ENCODE measurements around the gene EP300.

DNA sequence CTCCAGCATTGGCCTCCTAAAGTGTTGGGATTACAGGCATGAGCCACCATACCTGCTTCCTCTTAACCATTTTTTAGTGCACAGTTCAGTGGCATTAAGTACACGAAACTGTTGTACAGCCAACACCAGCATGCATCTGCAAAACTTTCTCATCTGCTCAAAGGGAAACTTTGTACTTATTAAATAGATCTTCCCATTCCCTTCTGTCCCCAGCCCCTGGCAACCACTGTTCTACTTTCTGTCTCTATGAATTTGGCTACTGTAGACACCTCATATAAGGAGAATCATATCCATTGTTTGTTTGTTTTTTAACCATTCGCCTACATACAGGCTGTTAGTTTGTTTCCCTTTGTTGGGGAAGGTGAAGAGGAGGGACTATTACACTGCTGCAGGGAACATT lies 6.5 kb upstream of the EP300 start:
- TF ChIP-seq ZNF24 (tag by site-specific recombination; IDR thresholded peaks at IDR 0.05) (no peak), KLF16 (tag by site-specific recombination; IDR thresholded peaks at IDR 0.05) (no peak), ZNF837 (tag by site-specific recombination; IDR thresholded peaks at IDR 0.05) (no peak), ZNF114 (tag by site-specific recombination; IDR thresholded peaks at IDR 0.05) (no peak), SP2 (tag by site-specific recombination; IDR thresholded peaks at IDR 0.05) (no peak)
- TF ChIP-seq, protein P1, sequence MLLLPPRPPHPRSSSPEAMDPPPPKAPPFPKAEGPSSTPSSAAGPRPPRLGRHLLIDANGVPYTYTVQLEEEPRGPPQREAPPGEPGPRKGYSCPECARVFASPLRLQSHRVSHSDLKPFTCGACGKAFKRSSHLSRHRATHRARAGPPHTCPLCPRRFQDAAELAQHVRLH (tag by site-specific recombination; IDR thresholded peaks at IDR 0.05): no peak

All from HEK293 (cell line).